Left forelimb (tissue), 1 donor: ENCODE measurements around the gene SLC1A5.
"Not testable (repeated sequence)": the region's sequence is repeated elsewhere in the genome, so short reads cannot be mapped to it uniquely, and the experiment has no call there.

Experiments
- DNase-seq: peaks from one replicate; pipeline ENCODE4 v3.0.0-alpha.2; 2018; ENCODE audit warnings: low spot score

Gene SLC1A5

GRCh38 chr19:46788262-46788967, at the start of gene SLC1A5:
Gene SLC1A5, minus strand, starts transcription at chr19:46788594. Its CDS starts 629 bp downstream, at chr19:46787965.
- peak; percentile 96 for DNase-seq

DNA sequence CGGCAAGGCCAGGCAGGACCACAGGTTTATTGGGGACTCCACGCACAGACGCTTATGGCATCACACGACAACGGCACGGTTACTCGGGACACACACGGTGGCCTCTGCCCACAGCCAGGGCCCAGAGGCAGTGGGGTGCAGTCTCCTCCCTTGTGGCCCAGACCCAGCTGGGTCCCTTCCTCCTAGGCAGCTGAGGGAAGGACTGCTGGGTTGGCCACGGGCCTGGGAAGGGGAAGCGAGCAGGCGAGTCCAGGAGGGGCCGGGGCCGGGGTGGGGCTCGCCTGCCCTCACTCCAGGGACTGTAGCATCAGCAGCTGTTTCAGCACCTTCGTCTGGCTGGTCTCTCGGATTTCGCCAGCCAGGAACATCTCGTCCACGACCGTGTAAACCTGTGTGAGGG, 49.8 kb upstream of the SLC1A5 start:
- no peak for DNase-seq

- no peak for DNase-seq
Measured at GRCh38 chr19:46834984-46835383, 46.6 kb upstream of the SLC1A5 start.

- no peak for DNase-seq
Measured at GRCh38 chr19:46834121-46834520, 45.7 kb upstream of the SLC1A5 start.

DNA sequence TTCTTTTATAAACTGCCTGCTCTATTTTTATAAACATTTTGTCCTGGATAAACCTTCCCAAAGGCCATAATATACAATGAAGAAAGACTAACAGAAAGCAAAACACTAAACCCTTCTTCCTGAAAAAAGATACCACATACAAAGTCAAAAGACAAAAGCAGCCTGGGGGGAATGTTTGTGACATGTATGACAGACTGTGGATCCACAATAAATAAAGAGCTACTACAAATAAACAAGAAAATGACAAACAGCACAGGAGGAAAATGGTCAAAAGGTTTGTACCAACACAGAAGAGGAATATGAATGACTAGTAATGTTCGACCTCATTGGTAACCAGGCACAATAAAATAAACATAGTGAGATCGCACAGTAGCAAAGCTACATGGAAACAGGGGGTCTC, 42.5 kb upstream of the SLC1A5 start:
- no peak for DNase-seq

- no peak for DNase-seq
Measured at GRCh38 chr19:46828484-46828883, 40.1 kb upstream of the SLC1A5 start.

DNA sequence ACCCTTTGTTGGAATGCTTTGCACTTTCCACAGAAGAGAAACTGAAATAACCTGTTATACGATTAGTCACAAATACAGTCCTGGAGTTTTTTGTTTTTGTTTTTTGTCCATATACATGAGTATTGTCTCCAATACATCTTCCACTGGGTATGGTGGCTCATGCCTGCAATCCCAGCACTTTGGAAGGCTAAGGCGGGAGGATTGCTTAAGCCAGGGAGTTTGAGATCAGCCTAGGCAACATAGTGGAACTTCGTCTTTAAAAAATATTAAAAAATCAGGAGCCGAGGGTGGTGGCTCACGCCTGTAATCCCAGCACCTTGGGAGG, 37.3 kb upstream of the SLC1A5 start:
- DNase-seq, result no peak

GRCh38 chr19:46824890-46825730, 36.7 kb upstream of the SLC1A5 start:
- no peak for DNase-seq

GRCh38 chr19:46823049-46823448, 34.7 kb upstream of the SLC1A5 start:
- no peak for DNase-seq

- DNase-seq, result not testable (repeated sequence)
Measured at GRCh38 chr19:46822410-46822787, 34.0 kb upstream of the SLC1A5 start.

GRCh38 chr19:46821512-46822409, 33.4 kb upstream of the SLC1A5 start:
- no peak for DNase-seq

DNA sequence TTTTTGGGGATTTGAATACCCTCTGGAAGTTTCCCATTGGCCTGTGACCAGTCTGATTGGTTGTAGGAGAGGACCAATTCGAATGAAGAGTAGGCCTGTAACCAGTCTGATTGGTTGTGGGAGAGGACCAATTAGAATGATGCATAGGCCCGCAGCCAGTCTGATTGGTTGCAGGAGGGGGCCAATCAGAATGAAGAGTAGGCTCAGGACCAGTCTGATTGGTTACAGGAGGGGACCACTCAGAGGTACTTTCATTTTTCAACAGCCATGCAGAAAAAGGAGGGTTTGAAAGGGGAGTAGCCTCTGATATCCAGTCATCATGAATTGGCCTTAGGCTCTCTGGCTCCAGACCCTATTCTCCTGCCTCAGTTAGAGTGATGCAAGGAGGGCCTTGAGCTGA, 30.4 kb upstream of the SLC1A5 start:
- no peak for DNase-seq

- no peak for DNase-seq
Measured at GRCh38 chr19:46815833-46816627, 27.6 kb upstream of the SLC1A5 start.

GRCh38 chr19:46813839-46814358, 25.5 kb upstream of the SLC1A5 start:
- no peak for DNase-seq

- DNase-seq, result no peak
Measured at GRCh38 chr19:46812977-46813838, 24.8 kb upstream of the SLC1A5 start.

- no peak for DNase-seq
Measured at GRCh38 chr19:46809534-46810272, 21.3 kb upstream of the SLC1A5 start.

DNA sequence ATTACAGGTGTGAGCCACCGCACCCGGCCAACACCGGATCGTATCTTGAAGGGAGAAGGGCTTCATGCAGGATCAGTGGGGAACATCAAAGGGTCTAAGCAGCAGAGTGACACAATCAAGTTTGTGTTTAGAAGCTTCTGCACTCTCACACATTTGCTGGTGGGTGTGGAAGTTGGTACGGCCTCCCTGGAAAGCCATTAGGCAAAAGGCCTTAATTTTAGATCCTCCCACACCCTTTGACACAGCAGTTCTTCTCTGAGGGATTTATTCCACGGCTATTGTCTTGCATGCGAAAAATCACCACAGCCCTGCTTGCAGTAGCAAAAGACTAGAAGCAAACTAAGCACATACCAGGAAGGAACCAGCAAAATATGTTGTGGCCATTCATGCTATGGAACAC, 18.3 kb upstream of the SLC1A5 start:
- DNase-seq, result no peak

- not testable (repeated sequence) for DNase-seq
Measured at GRCh38 chr19:46804432-46804831, 16.0 kb upstream of the SLC1A5 start.

DNA sequence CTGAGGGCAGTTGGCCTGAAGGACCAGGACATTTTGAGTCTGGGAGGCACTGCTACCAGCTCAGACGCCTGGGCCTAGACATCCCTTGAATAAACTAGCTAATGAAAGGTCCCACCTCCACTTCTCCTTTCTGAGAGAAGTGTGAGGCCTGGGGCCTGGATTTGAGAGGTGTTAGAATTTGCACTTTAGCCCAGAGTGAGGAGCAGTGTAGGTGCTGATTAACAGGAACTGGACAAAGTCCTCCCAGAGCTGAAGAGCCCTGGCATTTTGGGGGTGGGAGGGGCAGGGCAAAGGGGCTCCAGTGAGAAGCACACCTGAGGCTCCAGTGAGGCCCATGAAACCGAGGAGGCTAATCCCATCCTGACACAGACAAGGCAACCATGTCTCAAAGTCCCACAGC, 15.2 kb upstream of the SLC1A5 start:
- no peak for DNase-seq

- no peak for DNase-seq
Measured at GRCh38 chr19:46802152-46802551, 13.8 kb upstream of the SLC1A5 start.
